Mucosa of descending colon (tissue), 3 donors: ENCODE results near the gene ANKDD1B. TPM values are rescaled to one million over a fixed set of nuclear protein-coding genes. Genes with fewer than 3 reads are reported as not detected.
"Not testable (repeated sequence)": the region's sequence is repeated elsewhere in the genome, so short reads cannot be mapped to it uniquely, and the experiment has no call there.

Experiments used
- ATAC-seq: fragments of 200-7000 bp; cut with Tn5 transposase; one replicate; pipeline ENCODE4 v1.9.1; 2020; ENCODE audit warnings: mild to moderate bottlenecking, moderate library complexity
- DNase-seq, 3 donors: peaks; one replicate each; pipeline ENCODE4 v3.0.0-alpha.2; 2020
- H3K36me3 ChIP-seq: fragments of 200-600 bp; one replicate; pipeline ENCODE4 v1.8.0; 2021; ENCODE audit warnings: low read depth, mild to moderate bottlenecking
- H3K4me1 ChIP-seq: fragments of 200-600 bp; one replicate; pipeline ENCODE4 v1.8.0; 2021; ENCODE audit warnings: low read depth, mild to moderate bottlenecking
- H3K4me3 ChIP-seq: fragments of 200-600 bp; one replicate; pipeline ENCODE4 v1.8.0; 2021; ENCODE audit warnings: mild to moderate bottlenecking
- H3K9me3 ChIP-seq: fragments of 200-600 bp; one replicate; pipeline ENCODE4 v1.8.0; 2021; ENCODE audit warnings: mild to moderate bottlenecking
- CTCF ChIP-seq: fragments of 200-600 bp; IDR thresholded peaks from one replicate; pipeline ENCODE4 v1.8.0; 2022; ENCODE audit warnings: antibody characterized with exemption, mild to moderate bottlenecking
- intact Hi-C, 2 donors: fragments of 100-400 bp; cut with DNase I in 1 of 2; cut with micrococcal nuclease in 1 of 2; formaldehyde crosslinking; loops; one replicate each; pipeline versions ENCODE4 v1.11.0 to v1.11.1; 2022; cut with DNase I, micrococcal nuclease
- total RNA-seq, 3 donors: library from RNA; stranded (reverse); fragmentation: NEBNext Ultra II Directional in 2 of 3; extraction: Animal tissue kit (Norgen Biotek cat#: 25700) in 2 of 3; gene quantifications; one replicate each; pipeline versions ENCODE4 v1.2.1 to v1.2.4, GENCODE V29; 2021 to 2023
- donor health status: DM: no; HTN: no; CAD: no; lungs with moderate emphysema.
- donor health status: DM: no; HTN: no; CAD: no.
- donor health status: DM: no; HTN: yes; CAD: no.

The ANKDD1B gene
- total RNA-seq, 3 donors from 2014 or later, result 4.0 to 9.2 (median 8.0) TPM

GRCh38 chr5:75601567-75601966, 9.7 kb upstream of the ANKDD1B start:
- intact Hi-C loops, result no loop called here
- DNase-seq (no peak), ATAC-seq (no peak)
- TF ChIP-seq CTCF, result no peak
- Histone ChIP-seq H3K4me3 (no peak overlapping the region), H3K9me3 (no peaks in the 10 kb centered on the region), H3K36me3 (no peaks in the 10 kb centered on the region), H3K4me1 (no peaks in the 10 kb centered on the region)

- H3K36me3 ChIP-seq, result no peaks in the 10 kb centered on the region
- H3K4me3 ChIP-seq, result no peak overlapping the region
- DNase-seq (no peak), ATAC-seq (no peak)
- intact Hi-C loops, result no loop called here
- TF ChIP-seq CTCF, result no peak
- no peaks in the 10 kb centered on the region for H3K9me3 ChIP-seq
- no peaks in the 10 kb centered on the region for H3K4me1 ChIP-seq
Measured at GRCh38 chr5:75601996-75602395, 9.3 kb upstream of the ANKDD1B start.

GRCh38 chr5:75603371-75603770, 7.9 kb upstream of the ANKDD1B start:
- H3K9me3 ChIP-seq, result no peaks in the 10 kb centered on the region
- no peak overlapping the region for H3K4me3 ChIP-seq
- TF ChIP-seq CTCF, result no peak
- intact Hi-C loops, result no loop called here
- no peaks in the 10 kb centered on the region for H3K36me3 ChIP-seq
- DNase-seq, result no peak
- no peaks in the 10 kb centered on the region for H3K4me1 ChIP-seq
- ATAC-seq, result no peak

- DNase-seq (no peak), ATAC-seq (no peak)
- TF ChIP-seq CTCF, result no peak
- Histone ChIP-seq H3K36me3 (no peaks in the 10 kb centered on the region), H3K4me1 (no peaks in the 10 kb centered on the region), H3K4me3 (no peak overlapping the region), H3K9me3 (no peaks in the 10 kb centered on the region)
- intact Hi-C loops, result no loop called here
Measured at GRCh38 chr5:75603821-75604220, 7.4 kb upstream of the ANKDD1B start.

GRCh38 chr5:75607341-75607740, 3.9 kb upstream of the ANKDD1B start:
- DNase-seq, H3K4me1 ChIP-seq, intact Hi-C loops, ATAC-seq, H3K36me3 ChIP-seq, H3K9me3 ChIP-seq, H3K4me3 ChIP-seq: not testable (repeated sequence)

- Histone ChIP-seq H3K4me1 (peaks cover 3% of the 10 kb centered on the region), H3K36me3 (no peaks in the 10 kb centered on the region), H3K4me3 (no peak overlapping the region), H3K9me3 (no peaks in the 10 kb centered on the region)
- intact Hi-C loops, result no loop called here
- DNase-seq (no peak), ATAC-seq (no peak)
- no peak for TF ChIP-seq CTCF
Measured at GRCh38 chr5:75608870-75609269, 2.4 kb upstream of the ANKDD1B start.
